PC-3 (cell line): ENCODE measurements around the gene MAGEF1. TPM values are rescaled to one million over a fixed set of nuclear protein-coding genes. Genes with fewer than 3 reads are reported as not detected.
"Not testable (repeated sequence)": the region's sequence is repeated elsewhere in the genome, so short reads cannot be mapped to it uniquely, and the experiment has no call there.

ENCODE experiments used
- ATAC-seq: fragments of 200-7000 bp; cut with Tn5 transposase; 2 replicates; pipeline ENCODE4 v1.9.1; 2020; ENCODE audit warnings: mild to moderate bottlenecking, moderate library complexity
- BruUV-seq: library from RNA; stranded (reverse); fragments of 400-500 nt; replicated peaks from 2 replicates; lab custom pipeline; 2021; lab: Mats Ljungman, UMichigan
- CTCF ChIA-PET: fragments of 300-600 bp; sonication (Branson Sonifier 250); formaldehyde crosslinking; loops from one replicate; lab custom pipeline; 2022; ENCODE audit warnings: antibody characterized with exemption; lab: Charles Lee
- POLR2A ChIA-PET: fragments of 300-600 bp; sonication (Branson Sonifier 250); formaldehyde crosslinking; loops from one replicate; lab custom pipeline; 2022; ENCODE audit warnings: antibody characterized with exemption; ENCODE audit not compliant: unreplicated experiment; lab: Charles Lee
- DNase-seq: peaks from one replicate; pipeline ENCODE4 v3.0.0-alpha.2; 2015
- H2AFZ ChIP-seq: fragments of 300-600 bp; sonication (generic); 2 replicates; pipeline ENCODE4 v1.6.0; 2016; ENCODE audit warnings: antibody characterized with exemption, low read length
- H3F3A ChIP-seq: fragments of 300-600 bp; sonication (generic); one replicate; pipeline ENCODE4 v1.6.0; 2017; ENCODE audit warnings: antibody characterized with exemption, low read length, control low read depth, mild to moderate bottlenecking; ENCODE audit not compliant: unreplicated experiment
- H3K27ac ChIP-seq: fragments of 300-600 bp; sonication (generic); 2 replicates; pipeline ENCODE4 v1.5.1; 2016; ENCODE audit warnings: mild to moderate bottlenecking, low read length
- H3K27me3 ChIP-seq: fragments of 300-600 bp; sonication (generic); 2 replicates; pipeline ENCODE4 v1.6.1; 2016; ENCODE audit warnings: low read length, mixed read lengths
- H3K36me3 ChIP-seq: fragments of 300-600 bp; sonication (generic); 2 replicates; pipeline ENCODE4 v1.6.1; 2016; ENCODE audit warnings: low read depth, mixed run types, low read length, mixed read lengths
- H3K4me1 ChIP-seq: fragments of 300-600 bp; sonication (generic); 2 replicates; pipeline ENCODE4 v1.5.1; 2016; ENCODE audit warnings: low read length; ENCODE audit not compliant: insufficient read depth
- H3K4me2 ChIP-seq: fragments of 300-600 bp; sonication (generic); 2 replicates; pipeline ENCODE4 v1.6.0; 2016; ENCODE audit warnings: low read length
- H3K4me3 ChIP-seq: fragments of 300-600 bp; sonication (generic); 2 replicates; pipeline ENCODE4 v1.5.1; 2016; ENCODE audit warnings: mild to moderate bottlenecking, low read length, mixed read lengths
- H3K79me2 ChIP-seq: fragments of 300-600 bp; sonication (generic); 2 replicates; pipeline ENCODE4 v1.6.1; 2017; ENCODE audit warnings: low read length, mixed read lengths
- H3K9ac ChIP-seq: fragments of 300-600 bp; sonication (generic); 2 replicates; pipeline ENCODE4 v1.6.0; 2016; ENCODE audit warnings: mild to moderate bottlenecking, low read length
- H3K9me2 ChIP-seq: fragments of 300-600 bp; sonication (generic); replicated peaks from 2 replicates; pipeline ENCODE4 v1.6.1; 2016; ENCODE audit warnings: mixed run types, low read length, mixed read lengths
- H3K9me3 ChIP-seq: fragments of 300-600 bp; sonication (generic); 2 replicates; pipeline ENCODE4 v1.6.1; 2016; ENCODE audit warnings: low read length, mixed read lengths
- H4K20me1 ChIP-seq: fragments of 300-600 bp; sonication (generic); 2 replicates; pipeline ENCODE4 v1.6.1; 2016; ENCODE audit warnings: low read length, mixed read lengths
- EZH2 ChIP-seq: fragments of 300-600 bp; sonication (generic); IDR thresholded peaks from one replicate; pipeline ENCODE4 v1.6.1; 2017; ENCODE audit warnings: antibody characterized with exemption, mild to moderate bottlenecking, low read length; ENCODE audit not compliant: unreplicated experiment
- EZH2phosphoT487 ChIP-seq: fragments of 300-600 bp; sonication (generic); IDR thresholded peaks from 2 replicates; pipeline ENCODE4 v1.6.1; 2018; ENCODE audit warnings: mild to moderate bottlenecking, antibody characterized with exemption, low read length, borderline replicate concordance
- intact Hi-C: fragments of 100-400 bp; cut with micrococcal nuclease; formaldehyde crosslinking; loops from 2 replicates; pipeline ENCODE4 v1.9.0; 2023
- total RNA-seq: library from RNA; depleted of rRNA; stranded (reverse); fragments of >200 nt; gene quantifications from 2 replicates; pipeline ENCODE4 v1.2.3, GENCODE V29; 2014
- TF ChIP-seq, protein P1 (sequence below): fragments of 300-600 bp; sonication (generic); conservative IDR thresholded peaks from 2 replicates; pipeline ENCODE4 v1.5.1; 2017; ENCODE audit warnings: antibody characterized with exemption, low read depth, mild to moderate bottlenecking, low read length

Gene MAGEF1
- total RNA-seq, 1 experiment from 2014 or later: 43.6 TPM

DNA sequence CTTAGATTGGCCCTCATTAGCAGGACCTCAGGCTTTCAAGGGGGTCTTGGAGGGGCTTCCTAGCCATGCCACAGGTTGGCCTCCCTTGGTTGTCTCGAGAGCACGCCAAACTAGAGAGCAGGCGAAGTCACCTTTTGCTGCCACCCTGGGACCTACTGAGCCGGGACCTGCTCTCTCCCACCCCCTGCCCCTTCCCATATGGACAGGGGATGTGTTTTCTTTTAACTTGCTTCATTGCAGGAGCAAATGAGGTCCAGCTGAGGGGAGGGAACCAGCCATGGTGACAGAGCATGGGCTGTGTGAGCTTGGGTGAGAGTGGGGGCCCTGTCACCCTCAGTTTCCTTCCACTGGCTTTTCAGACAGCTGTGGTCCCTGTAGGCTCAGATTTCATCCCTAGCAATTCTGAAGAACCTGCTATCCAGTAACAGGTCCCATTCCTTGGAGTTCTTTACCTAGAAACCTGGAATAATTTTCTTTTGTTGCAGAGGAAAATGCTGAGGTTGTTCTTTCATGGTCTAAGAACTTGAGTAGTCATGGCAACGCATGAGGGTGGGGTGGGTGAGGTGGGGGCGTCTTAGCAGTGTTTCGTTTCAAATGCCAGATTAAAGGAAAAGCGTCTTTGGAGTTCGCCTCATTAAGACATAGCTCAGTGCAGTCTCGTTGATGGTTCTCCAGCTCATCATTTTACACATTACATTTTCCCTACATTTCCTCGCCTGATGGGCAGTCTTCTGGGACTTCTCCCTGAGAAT lies 20.1 kb upstream of the MAGEF1 start:
- CTCF ChIA-PET: no interaction called here
- H3K27me3 ChIP-seq: no peaks in the 10 kb centered on the region
- POLR2A ChIA-PET: no interaction called here
- H3K9ac ChIP-seq: no peak overlapping the region
- no peaks in the 10 kb centered on the region for H3K36me3 ChIP-seq
- no peak overlapping the region for H3K4me2 ChIP-seq
- H3K9me2 ChIP-seq: no peaks in the 10 kb centered on the region
- H3K9me3 ChIP-seq: no peaks in the 10 kb centered on the region
- no peaks in the 10 kb centered on the region for H3K79me2 ChIP-seq
- TF ChIP-seq EZH2phosphoT487 (no peak), EZH2 (no peak)
- TF ChIP-seq, protein P1, sequence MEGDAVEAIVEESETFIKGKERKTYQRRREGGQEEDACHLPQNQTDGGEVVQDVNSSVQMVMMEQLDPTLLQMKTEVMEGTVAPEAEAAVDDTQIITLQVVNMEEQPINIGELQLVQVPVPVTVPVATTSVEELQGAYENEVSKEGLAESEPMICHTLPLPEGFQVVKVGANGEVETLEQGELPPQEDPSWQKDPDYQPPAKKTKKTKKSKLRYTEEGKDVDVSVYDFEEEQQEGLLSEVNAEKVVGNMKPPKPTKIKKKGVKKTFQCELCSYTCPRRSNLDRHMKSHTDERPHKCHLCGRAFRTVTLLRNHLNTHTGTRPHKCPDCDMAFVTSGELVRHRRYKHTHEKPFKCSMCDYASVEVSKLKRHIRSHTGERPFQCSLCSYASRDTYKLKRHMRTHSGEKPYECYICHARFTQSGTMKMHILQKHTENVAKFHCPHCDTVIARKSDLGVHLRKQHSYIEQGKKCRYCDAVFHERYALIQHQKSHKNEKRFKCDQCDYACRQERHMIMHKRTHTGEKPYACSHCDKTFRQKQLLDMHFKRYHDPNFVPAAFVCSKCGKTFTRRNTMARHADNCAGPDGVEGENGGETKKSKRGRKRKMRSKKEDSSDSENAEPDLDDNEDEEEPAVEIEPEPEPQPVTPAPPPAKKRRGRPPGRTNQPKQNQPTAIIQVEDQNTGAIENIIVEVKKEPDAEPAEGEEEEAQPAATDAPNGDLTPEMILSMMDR: no peak
- intact Hi-C loops: no loop called here
- H2AFZ ChIP-seq: no peak overlapping the region
- no TSS peak for BruUV-seq
- DNase-seq: no peak
- H3K27ac ChIP-seq: no peak overlapping the region
- no peaks in the 10 kb centered on the region for H3F3A ChIP-seq
- H4K20me1 ChIP-seq: no peaks in the 10 kb centered on the region
- H3K4me3 ChIP-seq: no peak overlapping the region
- H3K4me1 ChIP-seq: peaks cover 2% of the 10 kb centered on the region; the same call in 1 of the 2 replicates
- ATAC-seq: no peak

DNA sequence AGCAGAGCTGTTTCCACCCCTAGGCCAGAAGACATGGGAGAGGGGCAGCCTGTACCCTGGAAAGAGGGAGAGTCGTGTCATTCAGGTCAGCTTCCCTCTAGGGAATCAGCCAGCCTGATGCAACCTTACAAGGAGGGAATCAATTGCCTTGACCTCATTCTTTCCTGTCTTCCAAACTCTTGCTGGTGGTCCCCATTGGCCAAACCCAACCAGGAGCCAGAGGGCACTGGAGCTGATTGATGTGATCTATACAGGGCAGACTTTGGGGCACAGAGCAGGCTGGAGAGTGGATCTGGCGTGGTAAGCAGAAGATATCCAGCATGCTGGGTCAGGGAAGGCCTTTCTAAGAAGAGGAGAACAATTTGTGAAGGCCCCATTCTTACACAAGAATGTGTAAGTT lies 19.1 kb upstream of the MAGEF1 start:
- Histone ChIP-seq H3K9me2 (no peaks in the 10 kb centered on the region), H3K27ac (no peak overlapping the region), H3K36me3 (no peaks in the 10 kb centered on the region), H3K9me3 (no peaks in the 10 kb centered on the region), H3K27me3 (no peaks in the 10 kb centered on the region), H3K4me3 (no peak overlapping the region), H3K9ac (no peak overlapping the region), H3K4me1 (no peaks in the 10 kb centered on the region), H3K4me2 (no peak overlapping the region), H2AFZ (no peak overlapping the region), H4K20me1 (no peaks in the 10 kb centered on the region), H3K79me2 (no peaks in the 10 kb centered on the region), H3F3A (no peaks in the 10 kb centered on the region)
- ATAC-seq: no peak
- ChIA-PET POLR2A (no interaction called here), CTCF (no interaction called here)
- no TSS peak for BruUV-seq
- no peak for DNase-seq
- intact Hi-C loops: no loop called here
- no peak for TF ChIP-seq EZH2
- TF ChIP-seq EZH2phosphoT487: no peak
- TF ChIP-seq, protein P1: no peak

DNA sequence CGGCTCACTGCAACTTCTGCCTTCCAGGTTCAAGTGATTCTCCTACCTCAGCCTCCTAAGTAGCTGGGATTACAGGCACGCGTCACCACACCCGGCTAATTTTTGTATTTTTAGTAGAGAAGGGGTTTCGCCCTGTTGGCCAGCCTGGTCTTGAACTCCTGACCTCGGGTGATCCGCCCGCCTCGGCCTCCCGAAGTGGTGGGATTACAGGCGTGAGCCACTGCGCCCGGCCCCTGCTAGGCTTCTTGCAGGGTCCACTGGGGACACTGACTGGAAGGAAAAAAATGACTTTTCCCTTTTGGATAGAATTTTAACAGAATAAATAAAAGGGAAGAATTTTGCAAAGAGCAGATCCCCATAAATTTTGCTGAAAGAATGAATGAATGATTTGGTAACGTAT lies 17.3 kb upstream of the MAGEF1 start:
- intact Hi-C loops, H2AFZ ChIP-seq, H3K4me1 ChIP-seq, H3K27me3 ChIP-seq, BruUV-seq, H3K36me3 ChIP-seq, POLR2A ChIA-PET, ATAC-seq, H3K9me3 ChIP-seq, H3K27ac ChIP-seq, H3F3A ChIP-seq, H3K9me2 ChIP-seq, DNase-seq, H3K4me3 ChIP-seq, H3K9ac ChIP-seq, H4K20me1 ChIP-seq, H3K4me2 ChIP-seq, H3K79me2 ChIP-seq: not testable (repeated sequence)
- CTCF ChIA-PET: interaction anchor here (0.7 kb wide), 2 partner anchors 136 to 168 kb away, joined by 4 to 5 read pairs; partner anchors contain the start of gene EPHB3
